ENCODE measurements around the gene LRRC4C.

DNA sequence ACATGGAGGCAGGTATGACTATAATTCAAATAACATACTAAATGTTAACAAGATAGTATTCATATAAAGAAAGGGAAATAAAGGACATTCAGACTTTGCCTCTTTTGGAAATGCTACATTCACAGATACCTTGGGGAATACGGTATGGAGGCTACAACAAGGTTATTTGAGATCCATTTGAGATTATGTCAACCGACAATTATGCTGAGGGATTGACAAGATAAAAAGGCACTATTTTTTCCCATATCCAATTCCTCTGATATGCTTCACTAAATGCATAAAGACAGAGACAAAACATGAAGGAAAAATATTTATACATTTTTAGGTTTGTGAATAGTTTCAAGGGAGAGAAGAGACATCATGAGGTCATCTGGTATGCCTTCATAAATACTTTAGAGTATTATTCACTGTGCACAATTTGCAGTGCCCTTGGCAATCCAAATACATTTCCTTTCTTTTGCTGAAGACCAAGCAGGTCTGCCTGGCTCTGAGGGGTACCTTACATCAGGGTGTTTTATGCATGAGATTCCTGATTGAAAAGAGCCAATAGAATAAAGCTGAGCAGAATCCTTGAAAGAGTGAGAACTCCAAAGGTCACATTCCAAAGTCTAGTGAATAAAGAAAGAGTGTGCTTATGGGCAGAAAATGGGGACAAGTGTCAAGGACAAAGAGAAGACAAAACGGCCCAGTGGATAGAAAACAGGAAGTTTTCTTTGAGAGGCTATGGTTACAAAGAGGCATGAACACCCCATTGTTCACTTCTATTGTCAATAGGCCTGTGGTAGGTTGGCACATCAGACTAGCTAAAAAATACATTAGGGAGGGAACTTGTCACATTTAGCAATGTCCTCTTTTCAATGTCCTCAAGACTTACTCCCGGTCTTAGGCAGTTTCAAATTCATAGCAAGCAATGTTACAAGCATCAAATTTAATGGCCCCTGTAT lies 455.8 kb downstream of the LRRC4C start:
- TF ChIP-seq, protein P1, sequence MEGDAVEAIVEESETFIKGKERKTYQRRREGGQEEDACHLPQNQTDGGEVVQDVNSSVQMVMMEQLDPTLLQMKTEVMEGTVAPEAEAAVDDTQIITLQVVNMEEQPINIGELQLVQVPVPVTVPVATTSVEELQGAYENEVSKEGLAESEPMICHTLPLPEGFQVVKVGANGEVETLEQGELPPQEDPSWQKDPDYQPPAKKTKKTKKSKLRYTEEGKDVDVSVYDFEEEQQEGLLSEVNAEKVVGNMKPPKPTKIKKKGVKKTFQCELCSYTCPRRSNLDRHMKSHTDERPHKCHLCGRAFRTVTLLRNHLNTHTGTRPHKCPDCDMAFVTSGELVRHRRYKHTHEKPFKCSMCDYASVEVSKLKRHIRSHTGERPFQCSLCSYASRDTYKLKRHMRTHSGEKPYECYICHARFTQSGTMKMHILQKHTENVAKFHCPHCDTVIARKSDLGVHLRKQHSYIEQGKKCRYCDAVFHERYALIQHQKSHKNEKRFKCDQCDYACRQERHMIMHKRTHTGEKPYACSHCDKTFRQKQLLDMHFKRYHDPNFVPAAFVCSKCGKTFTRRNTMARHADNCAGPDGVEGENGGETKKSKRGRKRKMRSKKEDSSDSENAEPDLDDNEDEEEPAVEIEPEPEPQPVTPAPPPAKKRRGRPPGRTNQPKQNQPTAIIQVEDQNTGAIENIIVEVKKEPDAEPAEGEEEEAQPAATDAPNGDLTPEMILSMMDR (conservative IDR thresholded peaks at IDR 0.05; ENCODE audit: low read depth in 2 of 2): no peak
- TF ChIP-seq EZH2 (IDR thresholded peaks at IDR 0.05; ENCODE audit: low read depth, unreplicated experiment) (no peak), CREB1 (CRISPR knock-in tag; IDR thresholded peaks at IDR 0.05; ENCODE audit: low read depth) (no peak), POLR2AphosphoS5 (IDR thresholded peaks at IDR 0.05; ENCODE audit: low read depth) (no peak), EZH2phosphoT487 (IDR thresholded peaks at IDR 0.05; ENCODE audit: unreplicated experiment) (no peak), ZNF331 (CRISPR knock-in tag; IDR thresholded peaks at IDR 0.05; ENCODE audit: low read depth) (no peak), JUNB (IDR thresholded peaks at IDR 0.05; ENCODE audit: unreplicated experiment) (no peak), ZNF114 (CRISPR knock-in tag; IDR thresholded peaks at IDR 0.05) (no peak), STAT1 (IDR thresholded peaks at IDR 0.05; ENCODE audit: unreplicated experiment) (no peak)
- TF ChIP-seq, protein P2, sequence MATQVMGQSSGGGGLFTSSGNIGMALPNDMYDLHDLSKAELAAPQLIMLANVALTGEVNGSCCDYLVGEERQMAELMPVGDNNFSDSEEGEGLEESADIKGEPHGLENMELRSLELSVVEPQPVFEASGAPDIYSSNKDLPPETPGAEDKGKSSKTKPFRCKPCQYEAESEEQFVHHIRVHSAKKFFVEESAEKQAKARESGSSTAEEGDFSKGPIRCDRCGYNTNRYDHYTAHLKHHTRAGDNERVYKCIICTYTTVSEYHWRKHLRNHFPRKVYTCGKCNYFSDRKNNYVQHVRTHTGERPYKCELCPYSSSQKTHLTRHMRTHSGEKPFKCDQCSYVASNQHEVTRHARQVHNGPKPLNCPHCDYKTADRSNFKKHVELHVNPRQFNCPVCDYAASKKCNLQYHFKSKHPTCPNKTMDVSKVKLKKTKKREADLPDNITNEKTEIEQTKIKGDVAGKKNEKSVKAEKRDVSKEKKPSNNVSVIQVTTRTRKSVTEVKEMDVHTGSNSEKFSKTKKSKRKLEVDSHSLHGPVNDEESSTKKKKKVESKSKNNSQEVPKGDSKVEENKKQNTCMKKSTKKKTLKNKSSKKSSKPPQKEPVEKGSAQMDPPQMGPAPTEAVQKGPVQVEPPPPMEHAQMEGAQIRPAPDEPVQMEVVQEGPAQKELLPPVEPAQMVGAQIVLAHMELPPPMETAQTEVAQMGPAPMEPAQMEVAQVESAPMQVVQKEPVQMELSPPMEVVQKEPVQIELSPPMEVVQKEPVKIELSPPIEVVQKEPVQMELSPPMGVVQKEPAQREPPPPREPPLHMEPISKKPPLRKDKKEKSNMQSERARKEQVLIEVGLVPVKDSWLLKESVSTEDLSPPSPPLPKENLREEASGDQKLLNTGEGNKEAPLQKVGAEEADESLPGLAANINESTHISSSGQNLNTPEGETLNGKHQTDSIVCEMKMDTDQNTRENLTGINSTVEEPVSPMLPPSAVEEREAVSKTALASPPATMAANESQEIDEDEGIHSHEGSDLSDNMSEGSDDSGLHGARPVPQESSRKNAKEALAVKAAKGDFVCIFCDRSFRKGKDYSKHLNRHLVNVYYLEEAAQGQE (IDR thresholded peaks at IDR 0.05; ENCODE audit: unreplicated experiment): no peak
- TF ChIP-seq, protein P3, sequence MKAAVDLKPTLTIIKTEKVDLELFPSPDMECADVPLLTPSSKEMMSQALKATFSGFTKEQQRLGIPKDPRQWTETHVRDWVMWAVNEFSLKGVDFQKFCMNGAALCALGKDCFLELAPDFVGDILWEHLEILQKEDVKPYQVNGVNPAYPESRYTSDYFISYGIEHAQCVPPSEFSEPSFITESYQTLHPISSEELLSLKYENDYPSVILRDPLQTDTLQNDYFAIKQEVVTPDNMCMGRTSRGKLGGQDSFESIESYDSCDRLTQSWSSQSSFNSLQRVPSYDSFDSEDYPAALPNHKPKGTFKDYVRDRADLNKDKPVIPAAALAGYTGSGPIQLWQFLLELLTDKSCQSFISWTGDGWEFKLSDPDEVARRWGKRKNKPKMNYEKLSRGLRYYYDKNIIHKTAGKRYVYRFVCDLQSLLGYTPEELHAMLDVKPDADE (IDR thresholded peaks at IDR 0.05): no peak
- TF ChIP-seq, protein P4, sequence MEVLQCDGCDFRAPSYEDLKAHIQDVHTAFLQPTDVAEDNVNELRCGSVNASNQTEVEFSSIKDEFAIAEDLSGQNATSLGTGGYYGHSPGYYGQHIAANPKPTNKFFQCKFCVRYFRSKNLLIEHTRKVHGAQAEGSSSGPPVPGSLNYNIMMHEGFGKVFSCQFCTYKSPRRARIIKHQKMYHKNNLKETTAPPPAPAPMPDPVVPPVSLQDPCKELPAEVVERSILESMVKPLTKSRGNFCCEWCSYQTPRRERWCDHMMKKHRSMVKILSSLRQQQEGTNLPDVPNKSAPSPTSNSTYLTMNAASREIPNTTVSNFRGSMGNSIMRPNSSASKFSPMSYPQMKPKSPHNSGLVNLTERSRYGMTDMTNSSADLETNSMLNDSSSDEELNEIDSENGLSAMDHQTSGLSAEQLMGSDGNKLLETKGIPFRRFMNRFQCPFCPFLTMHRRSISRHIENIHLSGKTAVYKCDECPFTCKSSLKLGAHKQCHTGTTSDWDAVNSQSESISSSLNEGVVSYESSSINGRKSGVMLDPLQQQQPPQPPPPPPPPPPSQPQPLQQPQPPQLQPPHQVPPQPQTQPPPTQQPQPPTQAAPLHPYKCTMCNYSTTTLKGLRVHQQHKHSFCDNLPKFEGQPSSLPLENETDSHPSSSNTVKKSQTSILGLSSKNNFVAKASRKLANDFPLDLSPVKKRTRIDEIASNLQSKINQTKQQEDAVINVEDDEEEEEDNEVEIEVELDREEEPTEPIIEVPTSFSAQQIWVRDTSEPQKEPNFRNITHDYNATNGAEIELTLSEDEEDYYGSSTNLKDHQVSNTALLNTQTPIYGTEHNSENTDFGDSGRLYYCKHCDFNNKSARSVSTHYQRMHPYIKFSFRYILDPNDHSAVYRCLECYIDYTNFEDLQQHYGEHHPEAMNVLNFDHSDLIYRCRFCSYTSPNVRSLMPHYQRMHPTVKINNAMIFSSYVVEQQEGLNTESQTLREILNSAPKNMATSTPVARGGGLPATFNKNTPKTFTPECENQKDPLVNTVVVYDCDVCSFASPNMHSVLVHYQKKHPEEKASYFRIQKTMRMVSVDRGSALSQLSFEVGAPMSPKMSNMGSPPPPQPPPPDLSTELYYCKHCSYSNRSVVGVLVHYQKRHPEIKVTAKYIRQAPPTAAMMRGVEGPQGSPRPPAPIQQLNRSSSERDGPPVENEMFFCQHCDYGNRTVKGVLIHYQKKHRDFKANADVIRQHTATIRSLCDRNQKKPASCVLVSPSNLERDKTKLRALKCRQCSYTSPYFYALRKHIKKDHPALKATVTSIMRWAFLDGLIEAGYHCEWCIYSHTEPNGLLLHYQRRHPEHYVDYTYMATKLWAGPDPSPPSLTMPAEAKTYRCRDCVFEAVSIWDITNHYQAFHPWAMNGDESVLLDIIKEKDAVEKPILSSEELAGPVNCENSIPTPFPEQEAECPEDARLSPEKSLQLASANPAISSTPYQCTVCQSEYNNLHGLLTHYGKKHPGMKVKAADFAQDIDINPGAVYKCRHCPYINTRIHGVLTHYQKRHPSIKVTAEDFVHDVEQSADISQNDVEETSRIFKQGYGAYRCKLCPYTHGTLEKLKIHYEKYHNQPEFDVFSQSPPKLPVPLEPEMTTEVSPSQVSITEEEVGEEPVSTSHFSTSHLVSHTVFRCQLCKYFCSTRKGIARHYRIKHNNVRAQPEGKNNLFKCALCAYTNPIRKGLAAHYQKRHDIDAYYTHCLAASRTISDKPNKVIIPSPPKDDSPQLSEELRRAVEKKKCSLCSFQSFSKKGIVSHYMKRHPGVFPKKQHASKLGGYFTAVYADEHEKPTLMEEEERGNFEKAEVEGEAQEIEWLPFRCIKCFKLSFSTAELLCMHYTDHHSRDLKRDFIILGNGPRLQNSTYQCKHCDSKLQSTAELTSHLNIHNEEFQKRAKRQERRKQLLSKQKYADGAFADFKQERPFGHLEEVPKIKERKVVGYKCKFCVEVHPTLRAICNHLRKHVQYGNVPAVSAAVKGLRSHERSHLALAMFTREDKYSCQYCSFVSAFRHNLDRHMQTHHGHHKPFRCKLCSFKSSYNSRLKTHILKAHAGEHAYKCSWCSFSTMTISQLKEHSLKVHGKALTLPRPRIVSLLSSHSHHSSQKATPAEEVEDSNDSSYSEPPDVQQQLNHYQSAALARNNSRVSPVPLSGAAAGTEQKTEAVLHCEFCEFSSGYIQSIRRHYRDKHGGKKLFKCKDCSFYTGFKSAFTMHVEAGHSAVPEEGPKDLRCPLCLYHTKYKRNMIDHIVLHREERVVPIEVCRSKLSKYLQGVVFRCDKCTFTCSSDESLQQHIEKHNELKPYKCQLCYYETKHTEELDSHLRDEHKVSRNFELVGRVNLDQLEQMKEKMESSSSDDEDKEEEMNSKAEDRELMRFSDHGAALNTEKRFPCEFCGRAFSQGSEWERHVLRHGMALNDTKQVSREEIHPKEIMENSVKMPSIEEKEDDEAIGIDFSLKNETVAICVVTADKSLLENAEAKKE (CRISPR knock-in tag; IDR thresholded peaks at IDR 0.05): no peak

Measured in GM23338 (cell line).